MM.1S (cell line): ENCODE data around the gene DELE1.

Experiments
- EZH2 ChIP-seq: fragments of 300-600 bp; sonication (generic); optimal IDR thresholded peaks from 2 replicates; pipeline ENCODE3; 2017; ENCODE audit warnings: low read depth, mild to moderate bottlenecking, antibody characterized with exemption, low read length, mixed read lengths
- EZH2phosphoT487 ChIP-seq: fragments of 300-600 bp; sonication (generic); IDR thresholded peaks from 2 replicates; pipeline ENCODE4 v1.6.1; 2018; ENCODE audit warnings: antibody characterized with exemption, low read length

- TF ChIP-seq EZH2phosphoT487 (no peak), EZH2 (no peak)
Measured at GRCh38 chr5:141880961-141881801, 42.5 kb upstream of the DELE1 start.
